HG03354 (cell line): ENCODE results near the gene ZFP36L1.

Source experiments
- ATAC-seq: cut with Tn5 transposase; IDR thresholded peaks from one replicate; pipeline ENCODE4 v1.9.1; 2021; ENCODE audit warnings: mild to moderate bottlenecking; ENCODE audit not compliant: unreplicated experiment, poor library complexity, severe bottlenecking

Gene ZFP36L1, protein sequence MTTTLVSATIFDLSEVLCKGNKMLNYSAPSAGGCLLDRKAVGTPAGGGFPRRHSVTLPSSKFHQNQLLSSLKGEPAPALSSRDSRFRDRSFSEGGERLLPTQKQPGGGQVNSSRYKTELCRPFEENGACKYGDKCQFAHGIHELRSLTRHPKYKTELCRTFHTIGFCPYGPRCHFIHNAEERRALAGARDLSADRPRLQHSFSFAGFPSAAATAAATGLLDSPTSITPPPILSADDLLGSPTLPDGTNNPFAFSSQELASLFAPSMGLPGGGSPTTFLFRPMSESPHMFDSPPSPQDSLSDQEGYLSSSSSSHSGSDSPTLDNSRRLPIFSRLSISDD

DNA sequence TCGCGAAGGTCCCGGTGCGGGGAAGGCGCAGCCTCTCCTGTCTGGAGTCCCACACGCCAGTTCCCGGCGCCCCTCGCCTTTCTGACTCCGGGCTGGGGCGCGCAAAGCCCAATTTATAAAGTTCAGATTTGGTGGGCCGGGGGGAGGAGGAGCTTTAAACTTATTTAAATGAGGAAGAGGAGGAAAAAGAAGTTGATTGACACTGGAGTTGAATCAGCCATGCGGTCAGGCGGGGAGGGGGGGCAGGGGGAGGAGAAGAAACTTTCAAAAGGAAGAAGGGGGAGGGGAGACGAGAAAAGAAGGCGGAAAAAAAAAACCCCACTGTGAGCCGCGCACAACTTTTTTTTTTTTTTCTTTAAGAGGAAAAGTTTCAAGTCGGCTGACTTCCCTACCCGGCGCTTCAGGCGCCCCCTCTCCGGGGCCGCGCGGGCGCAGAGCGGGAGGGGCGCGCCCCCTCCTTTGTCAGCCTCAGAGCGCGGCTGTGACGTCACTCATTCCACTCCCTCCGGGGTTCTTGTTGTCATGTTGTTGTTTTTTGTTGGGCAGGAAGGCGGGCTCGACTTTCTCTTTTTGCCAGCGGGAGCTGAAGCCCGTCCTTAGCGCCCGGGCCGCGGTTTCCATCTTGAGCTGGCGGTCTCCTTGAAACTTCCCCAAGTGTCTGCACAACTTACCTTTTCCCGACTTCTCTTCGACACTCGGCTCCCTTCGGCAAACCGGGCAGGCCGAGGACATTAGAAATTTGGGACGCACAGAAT, at the start of gene ZFP36L1:
Gene ZFP36L1 (minus strand): TSS at position 89 of the 755 bp plus-strand sequence. CDS start 129 bp downstream, outside the sequence.
- ATAC-seq, result peak; percentile 39

DNA sequence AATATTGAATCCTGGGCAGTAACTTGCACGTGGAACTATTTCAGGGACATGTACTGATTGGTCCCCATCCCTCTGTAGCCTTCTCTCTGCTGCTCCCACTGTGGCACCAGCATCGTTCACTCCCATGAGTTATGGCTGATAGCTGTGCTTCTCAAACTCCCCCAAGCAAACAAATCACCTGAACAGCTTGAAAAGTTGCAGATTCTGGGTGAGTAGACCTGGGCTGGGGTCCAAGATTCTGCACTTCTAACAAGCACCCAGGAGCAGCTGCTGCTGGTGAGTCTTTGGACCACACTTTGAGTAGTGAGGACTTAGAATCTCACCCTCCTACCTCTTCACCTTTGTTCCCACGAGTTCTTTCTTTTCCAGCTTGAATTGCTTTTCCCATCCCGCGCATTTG, 49.4 kb upstream of the ZFP36L1 start:
- ATAC-seq, result no peak

DNA sequence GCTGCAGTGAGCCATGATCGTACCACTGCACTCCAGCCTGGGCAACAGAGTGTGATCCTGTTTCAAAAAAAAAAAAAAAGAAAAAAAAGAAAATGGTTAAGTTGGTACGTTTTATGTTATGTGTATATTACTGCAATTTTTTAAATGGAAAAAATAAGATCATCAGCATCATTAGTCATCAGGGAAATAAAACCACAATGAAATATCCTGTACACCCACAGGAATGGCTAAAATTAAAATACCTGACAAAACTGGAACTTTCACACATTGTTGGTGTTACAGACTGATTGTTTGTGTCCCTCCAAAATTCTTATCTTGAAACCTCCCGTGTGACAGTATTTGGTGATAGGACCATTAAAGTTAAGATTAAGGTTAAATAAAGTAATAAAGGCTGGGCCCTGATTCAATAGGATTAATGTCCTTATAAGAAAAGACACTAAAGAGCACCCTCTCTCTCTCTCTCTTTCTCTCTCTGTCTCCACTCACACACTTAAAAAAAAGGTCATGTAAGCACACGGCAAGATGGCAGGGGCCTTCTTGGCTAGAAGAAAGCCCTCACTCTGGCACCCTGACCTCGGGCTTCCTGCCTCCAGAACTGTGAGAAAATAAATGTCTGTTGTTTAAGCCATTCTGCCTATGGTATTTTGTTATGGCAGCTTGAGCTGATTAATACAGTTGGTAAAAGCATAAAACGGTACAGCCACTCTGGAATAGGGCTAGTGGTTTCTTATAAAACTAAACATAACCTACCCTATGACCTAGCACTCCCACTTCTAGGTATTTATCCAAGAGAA, 48.3 kb upstream of the ZFP36L1 start:
- ATAC-seq, result no peak

DNA sequence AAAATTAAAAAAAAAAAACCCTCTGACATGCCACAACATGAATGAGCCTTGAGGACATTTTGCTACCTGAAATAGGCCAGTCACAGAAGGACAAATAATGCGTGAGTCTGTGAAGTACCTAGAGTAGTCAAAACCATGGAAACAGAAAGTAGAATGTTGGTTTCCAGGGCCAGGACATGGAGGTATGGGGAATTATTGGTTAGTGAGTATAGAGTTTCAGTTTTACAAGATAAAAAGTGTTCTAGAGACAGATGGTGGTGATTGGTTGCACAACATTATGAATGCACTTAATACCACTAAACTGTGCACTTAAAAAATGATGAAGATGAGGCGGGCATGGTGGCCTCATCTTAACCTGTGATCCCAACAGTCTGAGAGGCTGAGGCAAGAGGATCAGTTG, 47.6 kb upstream of the ZFP36L1 start:
- ATAC-seq, result no peak

DNA sequence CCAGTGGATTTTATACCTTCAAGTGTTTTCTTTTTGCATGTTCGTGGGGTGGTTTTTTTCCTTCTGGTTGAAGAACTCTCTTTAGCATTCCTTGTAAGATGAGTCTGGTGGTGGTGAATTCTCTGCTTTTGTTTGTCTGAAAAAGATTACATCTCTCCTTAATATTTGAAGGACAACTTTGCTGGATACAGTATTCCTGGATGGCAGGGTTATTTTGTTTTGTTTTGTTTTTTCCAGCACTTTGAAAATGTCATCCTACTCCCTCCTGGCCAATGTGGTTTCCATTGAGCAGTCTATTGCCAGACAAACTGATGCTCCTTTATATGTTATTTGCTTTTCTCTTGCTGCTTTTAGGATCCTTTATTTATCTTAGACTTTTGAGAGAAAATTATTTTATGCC, 43.2 kb upstream of the ZFP36L1 start:
- ATAC-seq, result no peak

DNA sequence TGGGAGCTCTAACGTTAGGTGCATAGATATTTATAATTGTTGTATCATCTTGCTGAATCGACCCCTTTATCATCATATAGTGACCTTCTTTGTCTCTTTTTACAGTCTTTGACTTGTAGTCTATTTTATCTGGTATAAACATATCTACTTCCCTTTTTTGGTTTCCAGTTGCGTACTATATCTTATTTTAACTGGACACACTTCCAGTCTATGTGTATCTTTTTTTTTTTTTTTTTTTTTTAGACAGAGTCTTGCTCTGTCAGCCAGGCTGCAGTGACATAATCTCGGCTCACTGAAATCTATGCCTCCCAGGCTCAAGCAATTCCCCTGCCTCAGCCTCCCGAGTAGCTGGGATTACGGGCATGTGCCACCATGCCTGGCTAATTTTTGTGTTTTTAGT, 41.9 kb upstream of the ZFP36L1 start:
- ATAC-seq, result no peak

DNA sequence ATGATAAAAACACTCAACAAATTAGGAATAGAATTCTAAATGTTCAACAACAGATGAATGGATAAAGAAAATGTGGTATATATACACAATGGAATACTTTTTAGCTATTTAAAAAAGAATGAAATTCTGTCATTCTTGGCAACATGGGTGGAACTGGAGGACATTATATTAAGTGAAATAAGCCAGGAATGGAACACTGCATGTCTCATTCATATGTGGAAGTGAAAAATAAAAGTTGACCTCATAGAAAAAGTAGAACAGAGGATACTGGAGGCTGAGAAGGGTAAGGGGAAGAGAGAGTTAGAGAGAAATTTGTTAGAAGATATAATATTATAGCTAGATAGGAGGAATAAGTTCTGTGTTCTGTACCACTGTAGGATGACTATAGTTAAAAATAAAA, 35.8 kb upstream of the ZFP36L1 start:
- no peak for ATAC-seq

DNA sequence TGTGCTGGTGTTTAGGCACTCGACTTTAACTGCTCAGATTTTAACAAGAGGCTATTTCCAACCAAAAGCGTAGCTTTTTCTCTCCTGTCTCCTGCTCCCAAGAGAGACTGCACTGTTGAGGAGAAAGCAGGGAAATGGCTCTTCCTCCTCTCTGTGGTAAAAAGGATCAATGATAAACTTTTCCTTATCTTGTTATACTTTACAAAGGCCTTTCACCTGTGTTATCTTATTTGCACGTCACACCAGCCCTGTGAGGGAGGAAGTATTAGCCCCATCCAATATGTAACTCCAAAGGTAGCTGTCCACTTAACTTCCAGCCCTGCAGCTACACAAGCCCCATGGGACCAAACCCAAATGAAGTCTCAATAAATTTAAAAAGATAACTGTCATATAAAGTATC, 32.9 kb upstream of the ZFP36L1 start:
- ATAC-seq, result no peak

DNA sequence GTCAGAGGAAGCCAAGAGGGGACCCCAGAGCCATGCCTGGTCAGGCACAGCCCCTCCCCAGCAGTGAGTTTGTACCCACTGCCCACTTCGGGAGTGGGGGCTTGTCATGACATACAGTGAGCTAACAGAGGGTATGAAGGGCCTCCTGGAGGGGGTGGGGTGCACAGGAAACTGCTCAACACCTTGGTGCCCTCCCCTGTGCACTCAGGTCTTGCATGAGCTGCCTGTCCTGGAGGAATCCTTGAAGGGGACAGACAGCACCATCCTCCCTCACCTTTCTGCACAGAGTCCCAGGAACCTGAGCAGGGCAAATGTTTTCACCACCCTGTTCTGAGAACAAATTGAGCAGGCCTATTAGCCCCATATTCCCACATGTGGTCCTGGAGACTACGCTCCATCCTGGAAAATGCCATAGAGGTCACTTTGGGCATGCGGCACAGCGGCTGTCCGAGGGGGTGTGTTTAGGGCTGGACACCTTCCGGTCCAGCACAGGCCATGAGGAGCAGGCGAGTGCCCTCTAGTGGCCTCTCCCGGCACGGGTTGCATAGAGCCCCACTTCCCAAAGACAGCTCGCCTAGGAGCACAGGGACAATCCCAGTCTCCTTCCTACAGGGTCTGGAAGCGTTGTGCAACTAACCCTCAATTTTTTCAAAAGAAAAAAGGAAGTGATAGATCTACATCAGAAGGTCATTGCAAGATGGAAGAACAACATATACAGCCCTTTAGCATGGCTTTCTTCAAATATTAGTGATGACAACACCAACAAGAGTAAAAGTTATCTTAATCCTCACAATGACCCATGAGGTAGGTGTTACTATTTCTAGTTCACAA, 31.9 kb upstream of the ZFP36L1 start:
- ATAC-seq, result no peak

DNA sequence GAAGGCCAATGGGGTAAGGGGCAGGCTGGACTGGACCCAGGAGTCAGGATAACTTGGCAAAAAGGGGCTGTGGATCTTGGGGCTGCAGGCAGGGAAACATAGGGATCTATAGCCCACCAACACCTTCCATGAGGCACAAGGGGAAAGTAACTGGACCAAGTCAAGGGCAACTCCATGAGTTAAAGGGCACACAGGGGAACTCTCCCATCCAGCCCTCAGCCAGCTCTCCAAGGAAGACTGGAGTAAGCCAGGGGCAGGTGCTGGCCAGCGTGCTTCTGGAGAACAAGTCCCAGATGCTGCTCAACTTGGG, 31.3 kb upstream of the ZFP36L1 start:
- no peak for ATAC-seq

DNA sequence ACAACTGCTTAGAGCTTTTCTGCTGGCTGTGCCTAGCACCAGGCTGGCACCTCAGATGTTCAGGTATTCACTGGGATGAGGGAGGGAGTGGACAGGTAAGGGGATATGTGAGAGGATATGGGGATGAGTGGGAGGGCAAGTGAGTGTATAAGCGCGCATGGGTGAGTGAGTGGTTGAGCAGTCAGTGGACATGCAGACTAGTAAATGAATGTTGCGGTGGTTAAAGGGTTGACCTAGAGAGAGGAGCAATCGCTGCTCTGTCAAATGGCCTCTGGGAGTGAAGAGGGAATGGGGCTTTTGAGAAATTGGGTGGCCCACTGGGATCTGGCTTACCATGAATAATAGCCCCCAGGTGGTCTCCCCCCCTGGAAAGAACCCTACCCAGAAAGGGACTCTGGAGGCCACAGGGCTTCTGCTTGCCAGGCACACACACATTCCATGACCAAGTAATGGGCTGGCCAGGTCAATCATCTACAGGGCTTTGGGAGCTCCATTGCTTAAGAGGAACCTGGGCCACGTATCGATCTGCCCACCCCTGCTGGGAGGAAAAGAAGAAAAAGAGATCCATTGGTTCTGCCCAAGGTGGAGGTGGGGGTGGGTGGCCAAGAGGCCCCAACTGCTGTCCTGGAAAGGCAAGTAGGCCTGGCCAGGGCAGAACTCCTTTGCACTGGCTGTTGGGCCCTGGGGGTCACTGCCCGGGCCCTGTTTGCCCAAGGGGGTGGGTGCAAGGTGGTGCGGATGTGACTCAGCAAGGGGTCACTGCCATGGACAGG, 30.8 kb upstream of the ZFP36L1 start:
- ATAC-seq, result no peak

DNA sequence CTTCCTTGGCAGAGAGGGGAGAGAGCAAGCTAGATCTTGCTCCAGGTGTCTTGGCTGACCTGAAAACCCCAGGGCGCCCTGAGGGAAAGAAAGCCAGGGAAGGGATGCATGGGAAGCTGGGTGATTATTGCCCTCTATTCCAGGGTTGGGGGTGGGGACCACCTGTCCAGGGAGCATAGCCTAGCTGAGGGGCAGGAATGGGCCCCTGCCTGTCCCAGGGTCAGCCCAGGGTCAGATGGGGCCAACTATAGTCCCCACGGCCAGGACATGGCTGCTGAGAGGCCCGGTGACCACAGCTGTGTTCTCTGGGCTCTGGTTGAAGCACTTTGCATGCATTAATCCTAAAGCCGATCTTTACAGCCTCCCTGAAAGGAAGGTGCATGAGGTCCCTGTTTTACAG, 30.1 kb upstream of the ZFP36L1 start:
- no peak for ATAC-seq

DNA sequence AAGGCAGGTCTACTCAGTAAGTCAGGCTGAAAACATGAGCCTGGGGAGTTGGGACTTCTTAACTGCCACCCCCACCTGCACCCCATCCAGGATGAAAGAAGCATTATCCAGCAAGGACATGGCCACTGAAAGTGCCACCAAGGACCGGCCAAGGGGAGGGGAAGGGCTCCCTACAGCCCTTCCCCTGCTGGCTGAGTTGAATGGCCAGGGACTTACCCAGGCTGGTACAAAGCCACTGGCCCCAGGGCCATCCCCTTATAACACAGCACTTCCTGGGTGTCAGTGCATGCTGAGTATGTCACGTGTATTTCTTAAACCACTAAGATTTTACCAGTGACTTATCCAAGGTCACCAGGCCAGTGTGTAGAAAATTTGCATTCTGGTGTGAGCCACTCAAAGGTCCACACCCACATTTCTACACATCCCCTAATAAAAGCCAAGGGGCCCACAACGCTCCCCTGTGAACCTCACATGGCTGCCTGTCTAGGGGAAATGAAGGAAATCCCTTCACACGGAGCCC, 29.3 kb upstream of the ZFP36L1 start:
- ATAC-seq, result peak; percentile 76

DNA sequence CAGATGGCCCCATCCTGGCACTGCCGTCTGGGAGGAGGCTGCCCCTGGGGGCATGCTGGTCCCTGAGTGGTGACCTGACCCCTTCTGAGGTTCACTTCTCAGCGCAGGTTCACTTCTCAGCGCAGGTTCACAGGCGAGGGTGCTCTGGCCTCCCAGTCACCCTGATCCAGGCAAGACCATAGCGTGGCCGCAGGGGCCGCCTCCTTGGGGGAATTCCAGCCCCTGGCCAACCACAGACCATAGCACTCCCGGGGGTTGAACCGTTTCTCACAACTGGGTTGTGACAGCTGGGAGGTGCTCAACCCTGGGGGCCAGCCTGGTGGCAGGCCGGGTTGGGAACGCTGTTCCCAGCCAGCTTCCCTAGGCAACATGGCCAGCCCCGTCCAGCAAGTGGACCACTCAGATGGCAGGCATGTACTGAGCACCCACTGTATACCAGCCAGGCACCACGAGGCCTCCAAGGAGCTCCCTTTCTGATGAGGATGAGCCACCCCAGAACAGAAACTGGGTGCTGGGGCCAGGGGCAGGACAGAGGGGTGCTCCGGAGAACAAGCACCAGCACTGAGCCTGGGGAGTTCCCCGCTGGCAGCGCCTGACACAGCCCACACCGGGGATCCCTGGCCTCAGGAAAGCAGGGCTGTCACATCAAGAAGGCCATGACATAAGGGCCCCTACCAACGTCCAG, 28.3 kb upstream of the ZFP36L1 start:
- ATAC-seq, result no peak

DNA sequence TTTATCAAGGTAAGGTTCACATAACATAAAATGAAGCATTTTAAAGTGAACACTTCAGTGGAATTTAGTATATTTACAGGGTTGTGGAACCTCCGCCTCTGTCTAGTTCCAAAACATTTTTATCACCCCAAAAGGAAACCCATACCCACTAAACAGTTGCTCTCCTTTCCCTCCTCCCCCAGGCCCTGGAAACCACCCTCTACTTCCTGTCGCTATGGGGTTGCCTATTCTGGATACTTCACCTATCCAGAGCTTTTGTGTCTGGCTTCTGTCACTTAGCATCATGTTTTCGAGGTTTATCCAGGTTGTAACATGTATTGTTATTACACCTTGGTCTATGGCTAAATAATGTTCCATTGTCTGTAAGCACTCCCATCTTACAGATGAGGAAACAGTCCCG, 27.7 kb upstream of the ZFP36L1 start:
- ATAC-seq, result no peak

DNA sequence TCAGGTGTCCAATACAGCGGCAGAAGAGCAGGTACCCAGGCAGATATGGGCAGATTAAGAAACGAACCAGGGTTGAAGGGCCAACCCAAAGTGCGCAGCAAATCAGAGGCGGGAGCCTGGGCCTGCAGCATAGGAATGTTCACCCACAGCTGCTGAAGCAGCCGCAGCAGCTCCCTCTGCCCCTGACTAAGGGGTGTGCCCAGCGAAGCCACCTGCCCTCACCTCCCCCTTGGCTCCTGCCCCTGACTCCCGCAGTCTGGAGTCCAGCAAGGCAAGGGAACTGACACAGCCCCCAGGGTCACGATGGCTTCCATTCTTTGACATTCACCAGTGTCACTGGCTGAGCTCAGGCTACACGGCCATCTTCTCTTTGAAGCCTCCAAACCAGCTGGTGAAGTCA, 27.3 kb upstream of the ZFP36L1 start:
- ATAC-seq, result no peak

DNA sequence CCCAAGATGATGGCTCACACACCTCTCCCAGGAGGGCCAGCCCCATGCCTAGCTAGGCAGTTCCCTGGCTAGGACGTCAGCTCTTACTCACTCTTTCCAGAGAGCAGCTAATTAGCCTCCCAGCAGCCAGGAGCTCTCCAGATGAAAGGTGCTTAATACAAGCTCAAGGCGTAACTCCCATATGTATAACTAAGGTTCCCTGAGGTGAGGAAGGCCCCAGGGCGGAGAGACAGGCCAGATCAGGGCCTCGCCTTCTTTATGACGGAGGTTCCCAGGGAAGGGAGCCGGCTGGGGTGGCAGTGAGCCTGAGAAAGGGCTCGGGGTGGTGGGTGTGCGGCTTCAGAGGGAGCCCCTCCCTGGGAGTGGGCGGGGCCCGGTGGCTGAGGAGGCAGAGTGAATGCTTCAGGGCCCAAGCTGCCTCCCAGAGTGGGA, 26.4 kb upstream of the ZFP36L1 start:
- ATAC-seq, result no peak

DNA sequence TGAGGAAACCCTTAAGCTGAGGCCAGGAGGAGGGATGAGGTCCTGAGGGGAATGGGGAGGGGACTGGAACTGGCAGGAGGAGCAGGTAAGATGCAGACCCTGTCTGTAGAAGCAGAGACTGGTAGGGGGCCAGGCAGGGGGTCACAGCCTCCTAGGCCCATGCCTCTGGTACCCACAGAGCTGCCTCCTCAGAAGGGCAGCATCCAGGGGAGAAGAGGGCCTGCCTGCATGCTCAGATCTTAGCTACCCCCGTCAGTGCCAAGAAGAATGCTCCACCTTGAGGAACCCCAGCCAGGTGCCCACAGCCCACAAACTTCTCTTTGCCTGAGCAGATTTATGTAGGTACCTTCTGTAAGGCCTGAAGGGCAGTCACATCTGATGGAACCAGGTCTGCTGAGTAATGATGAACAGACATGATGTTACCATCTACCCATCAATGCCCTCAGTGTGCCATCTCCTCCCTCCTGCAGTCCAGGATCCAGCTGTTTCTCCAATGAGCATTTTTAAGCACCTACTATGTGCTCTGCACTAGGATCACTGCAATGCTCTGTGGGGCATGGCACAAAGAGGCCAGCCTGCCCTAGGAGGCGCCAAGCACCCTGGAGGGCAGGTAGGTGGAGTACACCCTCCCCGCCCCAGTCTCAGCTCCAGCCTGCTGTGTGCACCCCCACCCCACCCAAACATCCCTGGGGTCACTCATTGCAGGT, 24.8 kb upstream of the ZFP36L1 start:
- no peak for ATAC-seq
